Kidney (tissue), 14 donors: ENCODE results near the gene CDK1. TPM values are rescaled to one million over a fixed set of nuclear protein-coding genes. Genes with fewer than 3 reads are reported as not detected.
"Not testable (repeated sequence)": the region's sequence is repeated elsewhere in the genome, so short reads cannot be mapped to it uniquely, and the experiment has no call there.

ENCODE experiments used
- DNase-seq, 5 donors: peaks; one replicate each; pipeline ENCODE4 v3.0.0-alpha.2; 2013 to 2020
- FAIRE-seq: peaks from 2 replicates; lab custom pipeline; 2012; peaks lifted over from hg19 to GRCh38; lab: Jason Lieb, UNC
- H3K27ac ChIP-seq, 2 donors: one replicate each; pipeline ENCODE4 v1.7.0; 2013; ENCODE audit warnings: low read depth in 2 of 2, low read length in 2 of 2, inconsistent platforms in 1 of 2
- H3K27me3 ChIP-seq: one replicate; pipeline ENCODE4 v1.7.1; 2013; ENCODE audit warnings: low read length, inconsistent platforms; ENCODE audit not compliant: control insufficient read depth, insufficient read depth
- H3K36me3 ChIP-seq, 3 donors: one replicate each; pipeline versions ENCODE4 v1.7.0 to v1.7.1; 2013; ENCODE audit warnings: low read length in 3 of 3, control low read depth in 1 of 3, inconsistent platforms in 1 of 3; ENCODE audit not compliant: insufficient read depth in 3 of 3, control insufficient read depth in 2 of 3
- H3K4me1 ChIP-seq, 3 donors: one replicate each; pipeline versions ENCODE4 v1.7.0 to v1.7.1; 2013; ENCODE audit warnings: low read length in 3 of 3, inconsistent platforms in 1 of 3, low read depth in 1 of 3; ENCODE audit not compliant: control insufficient read depth in 2 of 3, insufficient read depth in 2 of 3
- H3K4me3 ChIP-seq, 3 donors: one replicate each; pipeline versions ENCODE4 v1.7.0 to v1.8.1; 2013; ENCODE audit warnings: low read length in 3 of 3, control low read depth in 1 of 3, inconsistent platforms in 1 of 3
- H3K9ac ChIP-seq, 3 donors: one replicate each; pipeline versions ENCODE4 v1.7.0 to v1.7.1; 2013; ENCODE audit warnings: low read length in 3 of 3, control low read depth in 1 of 3, inconsistent platforms in 1 of 3
- H3K9me3 ChIP-seq, 3 donors: one replicate each; pipeline versions ENCODE4 v1.7.0 to v1.7.1; 2013; ENCODE audit warnings: low read length in 3 of 3, control low read depth in 1 of 3, inconsistent platforms in 1 of 3; ENCODE audit not compliant: control insufficient read depth in 2 of 3, insufficient read depth in 1 of 3
- CTCF ChIP-seq: IDR thresholded peaks from 3 replicates; pipeline ENCODE4 v1.5.1; 2012; ENCODE audit warnings: mild to moderate bottlenecking, moderate library complexity, borderline replicate concordance; ENCODE audit not compliant: insufficient read depth; ENCODE audit errors: extremely low read depth
- intact Hi-C: fragments of 100-400 bp; cut with DNase I; formaldehyde crosslinking; loops from one replicate; pipeline ENCODE4 v1.11.1; 2022
- polyA plus RNA-seq: library from polyadenylated mRNA; stranded (reverse); fragments of 350-450 nt; fragmentation: Illumina TruSeq; extraction: RNeasy Lipid Tissue Mini Kit (QIAGEN cat#74804); gene quantifications from one replicate; pipeline ENCODE4 v1.2.3, GENCODE V29; 2014; ENCODE audit warnings: low read depth, low replicate concordance; ENCODE audit not compliant: insufficient read depth
- total RNA-seq: library from RNA; stranded (reverse); fragmentation: NEBNext Ultra II Directional; extraction: Animal tissue kit (Norgen Biotek cat#: 25700); gene quantifications from one replicate; pipeline ENCODE4 v1.2.1, GENCODE V29; 2021
- donor health status: control.
- donor health status: control.
- donor health status: control.
- donor health status: control.
- donor health status: control.
- donor health status: DM: yes; HTN: yes; CAD: no.
- donor health status: Normal renal cell carcinoma (clear cell type).

CDK1 gene
- total and polyA plus RNA-seq, 2 donors from 2014 or later, result 3.1 to 3.3 TPM

- Histone ChIP-seq H3K36me3 (no peaks in the 10 kb centered on the region), H3K9me3 (no peaks in the 10 kb centered on the region), H3K4me3 (no peak overlapping the region), H3K27ac (no peak overlapping the region), H3K27me3 (no peaks in the 10 kb centered on the region), H3K4me1 (no peaks in the 10 kb centered on the region), H3K9ac (no peak overlapping the region)
- intact Hi-C loops, result no loop called here
- no peak for TF ChIP-seq CTCF
- no peak for DNase-seq
- no peak for FAIRE-seq
These were observed 56.8 kb downstream of the CDK1 start for GRCh38 chr10:60835049-60835448.

DNA sequence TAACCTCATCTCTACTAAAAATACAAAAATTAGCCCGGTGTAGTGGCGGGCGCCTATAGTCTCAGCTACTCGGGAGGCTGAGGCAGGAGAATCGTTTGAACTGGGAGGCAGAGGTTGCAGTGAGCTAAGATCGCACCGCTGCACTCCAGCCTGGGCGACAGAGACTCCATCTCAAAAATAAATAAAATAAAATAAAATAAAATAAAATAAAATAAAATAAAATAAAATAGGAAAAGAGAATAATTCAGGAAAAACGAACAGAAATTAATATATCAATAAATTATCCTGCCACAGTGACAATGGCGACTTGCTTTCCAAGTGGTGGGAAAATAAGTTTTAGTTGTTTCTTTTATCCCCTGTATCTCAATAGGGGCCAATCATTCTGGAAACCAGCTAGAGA is 62.9 kb downstream of the CDK1 start:
- H3K4me3 ChIP-seq, H3K4me1 ChIP-seq, H3K9me3 ChIP-seq, FAIRE-seq, H3K27me3 ChIP-seq, DNase-seq, H3K9ac ChIP-seq, intact Hi-C loops, H3K36me3 ChIP-seq, H3K27ac ChIP-seq: not testable (repeated sequence)

GRCh38 chr10:60842694-60843093 is 64.4 kb downstream of the CDK1 start:
- DNase-seq (no peak), FAIRE-seq (no peak)
- Histone ChIP-seq H3K4me1 (peaks cover 0 to 7% (median 3%) of the 10 kb centered on the region in 3 donors), H3K36me3 (no peaks in the 10 kb centered on the region), H3K9ac (no peak overlapping the region), H3K27me3 (no peaks in the 10 kb centered on the region), H3K4me3 (no peak overlapping the region), H3K9me3 (no peaks in the 10 kb centered on the region), H3K27ac (no peak overlapping the region)
- intact Hi-C loops, result no loop called here
- no peak for TF ChIP-seq CTCF

Other genes with a start within 250 kb of the CDK1 start
- gene RHOBTB1, start 165.7 kb downstream of the CDK1 start, total RNA-seq, result 14.6 TPM
- 34.5 TPM for gene RHOBTB1, start 165.7 kb downstream of the CDK1 start, polyA plus RNA-seq